Suppressor macrophage (primary cell): ENCODE results near the gene GNA12.
"Not testable (repeated sequence)": the region's sequence is repeated elsewhere in the genome, so short reads cannot be mapped to it uniquely, and the experiment has no call there.

Experiments
- DNase-seq, 4 experiments: peaks; one replicate each; pipeline ENCODE4 v3.0.0-alpha.2; 2020 to 2022

The GNA12 gene

GRCh38 chr7:2864204-2864985, 20.3 kb upstream of the GNA12 start:
- peak; percentile 27 to 47 (median 41) for DNase-seq

- DNase-seq: peak; percentile 92 to 98 (median 95)
These were observed 19.5 kb upstream of the GNA12 start for GRCh38 chr7:2863461-2864066.

GRCh38 chr7:2862831-2863361, 18.8 kb upstream of the GNA12 start:
- DNase-seq: peak; percentile 19 to 53 (median 50)

GRCh38 chr7:2861509-2861908, 17.4 kb upstream of the GNA12 start:
- DNase-seq: no peak

DNA sequence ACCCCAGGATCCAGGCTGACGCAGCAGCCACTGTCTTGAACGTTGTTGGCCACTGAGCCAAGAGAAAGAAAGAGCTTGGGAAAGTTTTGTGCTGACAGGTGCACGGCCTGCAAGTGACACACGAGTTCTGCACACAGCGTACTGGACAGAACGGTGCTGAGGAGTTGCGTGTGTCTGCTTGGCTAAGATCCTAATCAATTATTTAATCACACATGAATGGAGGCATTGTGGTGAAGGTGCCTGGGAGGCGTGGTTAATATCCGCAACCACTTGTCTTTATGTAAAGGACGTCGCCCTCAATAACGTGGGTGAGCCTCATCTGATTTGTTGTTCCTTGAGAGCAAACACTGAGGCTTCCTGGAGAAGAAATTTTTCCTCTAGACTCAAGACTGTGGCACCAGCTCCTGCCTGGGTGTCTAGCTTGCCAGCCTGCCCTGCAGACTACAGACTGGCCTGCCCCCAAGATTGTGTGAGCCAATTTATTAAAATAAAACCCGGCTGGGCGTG, 16.6 kb upstream of the GNA12 start:
- DNase-seq: no peak

GRCh38 chr7:2859952-2860351, 15.8 kb upstream of the GNA12 start:
- no peak for DNase-seq

GRCh38 chr7:2858621-2859020, 14.5 kb upstream of the GNA12 start:
- DNase-seq: no peak

DNA sequence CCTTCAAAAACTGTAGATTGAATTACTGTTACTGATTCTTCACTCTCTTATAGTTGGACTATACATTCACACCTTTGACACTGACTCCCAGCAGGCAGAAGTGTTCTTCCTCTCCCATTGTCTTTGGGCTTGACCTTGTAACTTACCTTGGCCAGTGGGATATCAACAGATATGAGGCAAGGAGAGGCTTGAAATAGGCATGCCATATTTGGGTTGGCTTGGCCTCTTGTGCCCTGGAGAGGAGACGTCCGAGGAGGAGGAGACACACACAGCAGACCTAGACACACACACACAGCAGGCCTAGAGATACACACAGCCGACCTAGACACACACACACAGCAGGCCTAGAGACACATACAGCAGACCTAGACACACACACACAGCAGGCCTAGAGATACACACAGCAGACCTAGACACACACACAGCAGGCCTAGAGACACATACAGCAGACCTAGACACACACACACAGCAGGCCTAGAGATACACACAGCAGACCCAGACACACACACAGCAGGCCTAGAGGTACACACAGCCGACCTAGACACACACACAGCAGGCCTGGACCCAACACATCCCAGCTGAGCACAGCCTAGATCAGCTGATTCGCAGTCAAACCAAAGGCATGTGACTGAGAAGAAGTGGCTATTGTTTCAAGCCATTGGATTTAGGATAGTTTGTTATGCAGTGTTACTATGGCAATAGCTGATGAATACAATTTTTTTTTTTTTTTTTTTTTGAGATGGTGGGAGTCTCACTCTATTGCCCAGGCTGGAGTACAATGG, 12.5 kb upstream of the GNA12 start:
- DNase-seq: peak in 1 of 4 experiments; percentile 42

DNA sequence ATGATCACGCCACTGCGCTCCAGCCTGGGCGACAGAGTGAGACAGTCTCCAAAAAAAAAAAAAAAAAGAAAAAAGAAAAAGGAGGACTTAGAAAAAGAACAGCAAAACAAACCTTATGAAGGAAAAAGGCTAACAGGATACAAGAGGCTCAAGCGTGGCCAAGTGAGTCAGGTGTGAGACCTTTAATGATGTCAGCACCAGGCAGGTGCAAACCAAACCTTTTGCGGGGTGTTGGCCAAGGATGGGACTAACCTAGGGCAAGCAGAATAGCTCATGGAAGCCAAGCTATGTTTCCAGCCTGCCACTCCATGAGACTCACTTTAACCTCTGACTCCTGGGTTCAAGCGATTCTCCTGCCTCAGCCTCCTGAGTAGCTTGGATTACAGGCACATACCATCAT, 11.3 kb upstream of the GNA12 start:
- no peak for DNase-seq

GRCh38 chr7:2853552-2853951, 9.4 kb upstream of the GNA12 start:
- not testable (repeated sequence) for DNase-seq

- DNase-seq: peak in 1 of 4 experiments; percentile 34
These were observed 9.0 kb upstream of the GNA12 start for GRCh38 chr7:2853147-2853546.

GRCh38 chr7:2851497-2851896, 7.4 kb upstream of the GNA12 start:
- DNase-seq: no peak

GRCh38 chr7:2849941-2850766, 6.0 kb upstream of the GNA12 start:
- no peak for DNase-seq

- peak in 3 of 4 experiments; percentile 22 to 57 (median 26) for DNase-seq
These were observed 1.0 kb upstream of the GNA12 start for GRCh38 chr7:2845034-2845592.

DNA sequence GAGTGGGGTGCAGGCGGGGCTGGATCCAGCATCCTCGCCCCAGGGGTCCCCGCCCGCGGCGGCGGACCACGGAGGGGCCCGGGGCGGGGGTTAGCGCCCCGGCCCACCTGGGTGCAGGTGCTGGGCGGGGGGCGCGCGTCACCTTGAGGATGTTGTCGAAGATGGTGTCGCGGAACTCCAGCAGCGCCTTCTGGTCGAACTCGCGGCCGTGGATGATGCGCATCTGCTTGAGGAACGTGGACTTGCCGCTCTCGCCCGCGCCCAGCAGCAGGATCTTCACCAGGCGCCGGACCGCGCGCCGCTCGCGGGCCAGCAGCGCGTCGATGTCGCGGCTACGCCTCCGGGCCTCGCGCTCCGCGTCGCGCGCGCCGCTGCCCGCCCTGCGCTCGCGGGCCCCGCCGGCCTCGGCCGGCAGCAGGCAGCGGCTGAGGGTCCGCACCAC, 376 bp downstream of the GNA12 start:
- DNase-seq: peak; percentile 51 to 84 (median 66)

- DNase-seq: peak in 1 of 4 experiments; percentile 26
These were observed 870 bp downstream of the GNA12 start for GRCh38 chr7:2843191-2843685.

DNA sequence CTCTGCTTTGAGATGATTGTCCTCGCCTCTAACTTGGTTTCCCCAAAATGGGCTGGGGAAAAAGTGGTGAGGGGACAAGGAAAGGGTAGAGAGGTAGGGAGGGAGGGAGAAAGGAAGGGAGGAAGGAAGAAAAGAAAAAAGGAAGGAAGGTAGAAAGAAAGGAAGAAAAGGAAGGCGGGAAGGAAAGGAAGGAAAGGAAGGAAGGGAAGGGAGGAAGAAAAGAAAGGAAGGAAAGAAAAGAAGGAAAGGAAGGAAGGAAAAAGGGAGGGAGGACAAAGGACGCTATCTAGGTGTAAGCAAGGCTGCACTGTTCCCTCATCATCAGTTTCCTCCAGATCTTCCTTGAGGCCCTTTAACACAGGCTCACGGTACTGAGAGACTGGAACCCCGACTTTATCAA, 2.2 kb downstream of the GNA12 start:
- DNase-seq: no peak

- no peak for DNase-seq
These were observed 3.6 kb downstream of the GNA12 start for GRCh38 chr7:2840458-2840857.

- peak in 1 of 4 experiments; percentile 21 for DNase-seq
These were observed 5.1 kb downstream of the GNA12 start for GRCh38 chr7:2838873-2839578.

DNA sequence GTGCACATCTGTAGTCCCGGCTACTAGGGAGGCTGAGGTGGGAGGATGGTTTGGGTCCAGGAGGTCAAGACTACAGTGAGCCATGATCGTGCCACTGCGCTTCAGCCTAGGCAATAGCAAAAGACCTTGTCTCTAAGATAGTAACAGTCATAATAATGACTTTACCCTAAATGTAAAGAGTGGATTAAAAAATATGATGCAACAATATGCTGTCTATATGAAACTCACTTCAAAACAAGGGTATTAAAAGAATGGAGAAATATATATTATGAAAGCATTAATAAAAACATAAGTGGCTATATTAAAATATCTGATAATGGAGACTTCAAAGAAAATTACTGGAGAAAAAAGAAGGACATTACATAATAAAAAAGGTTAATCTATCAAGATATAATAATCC, 5.7 kb downstream of the GNA12 start:
- DNase-seq: no peak

DNA sequence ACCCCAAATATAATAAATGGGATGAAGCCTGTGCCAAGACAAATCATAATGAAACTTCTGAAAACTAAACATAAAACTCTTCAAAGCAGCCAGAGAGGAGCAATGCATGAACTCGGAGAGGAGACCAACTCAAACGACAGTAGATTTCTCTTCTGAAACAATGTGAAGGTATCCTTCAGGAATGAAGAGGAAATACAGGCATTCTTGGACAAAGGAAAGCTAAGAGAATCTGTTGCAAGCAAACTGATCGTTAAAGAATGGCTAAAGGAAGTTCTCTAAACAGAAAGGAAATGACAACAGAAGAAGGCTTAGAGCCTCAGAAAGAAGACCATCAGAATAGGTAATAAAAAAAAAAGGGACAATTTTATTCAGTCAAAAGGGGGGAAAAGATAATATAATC, 6.6 kb downstream of the GNA12 start:
- DNase-seq: no peak
